IMR-90 (cell line): ENCODE results near the gene PMIS2. TPM values are rescaled to one million over a fixed set of nuclear protein-coding genes. Genes with fewer than 3 reads are reported as not detected.
"Not testable (repeated sequence)": the region's sequence is repeated elsewhere in the genome, so short reads cannot be mapped to it uniquely, and the experiment has no call there.

ENCODE experiments used
- ATAC-seq: fragments of 200-7000 bp; cut with Tn5 transposase; 2 replicates; pipeline ENCODE4 v1.9.1; 2020; ENCODE audit warnings: low read depth, mild to moderate bottlenecking, moderate library complexity
- BruUV-seq: library from RNA; stranded (reverse); fragments of 400-500 nt; replicated peaks from 2 replicates; lab custom pipeline; 2021; lab: Mats Ljungman, UMichigan
- CTCF ChIA-PET: fragments of 300-600 bp; formaldehyde crosslinking; extraction: SDS; loops from one replicate; lab custom pipeline; 2021; ENCODE audit warnings: antibody characterized with exemption; lab: Yijun Ruan, JAX
- POLR2A ChIA-PET: fragments of 300-600 bp; sonication (Branson Sonifier 250); formaldehyde crosslinking; loops from one replicate; lab custom pipeline; 2022; ENCODE audit warnings: antibody characterized with exemption; ENCODE audit not compliant: unreplicated experiment; lab: Charles Lee
- DNase-seq: peaks from one replicate; pipeline ENCODE4 v3.0.0; 2013
- H2AFZ ChIP-seq: replicated peaks from 2 replicates; pipeline ENCODE3; 2013; ENCODE audit warnings: low read length, mild to moderate bottlenecking; ENCODE audit not compliant: poor library complexity
- H2AK5ac ChIP-seq: 2 replicates; pipeline ENCODE4 v1.6.1; 2013; ENCODE audit warnings: low read depth, low read length, inconsistent platforms
- H2AK9ac ChIP-seq: replicated peaks from 2 replicates; pipeline ENCODE3; 2013; ENCODE audit warnings: mild to moderate bottlenecking, low read depth, low read length, moderate library complexity; ENCODE audit not compliant: poor library complexity
- H2BK120ac ChIP-seq: 2 replicates; pipeline ENCODE4 v1.6.1; 2013; ENCODE audit warnings: low read depth, low read length, inconsistent platforms
- H2BK15ac ChIP-seq: 3 replicates; pipeline ENCODE4 v1.6.1; 2013; ENCODE audit warnings: low read depth, low read length, inconsistent platforms
- H2BK20ac ChIP-seq: 2 replicates; pipeline ENCODE4 v1.6.1; 2013; ENCODE audit warnings: low read depth, mild to moderate bottlenecking, inconsistent platforms, low read length, moderate library complexity
- H2BK5ac ChIP-seq: 2 replicates; pipeline ENCODE4 v1.6.1; 2013; ENCODE audit warnings: mild to moderate bottlenecking, low read depth, low read length, inconsistent platforms; ENCODE audit not compliant: poor library complexity, severe bottlenecking
- H3K14ac ChIP-seq: replicated peaks from 2 replicates; pipeline ENCODE4 v1.6.1; 2013; ENCODE audit warnings: low read depth, low read length, inconsistent platforms
- H3K18ac ChIP-seq: 2 replicates; pipeline ENCODE4 v1.6.1; 2013; ENCODE audit warnings: low read depth, low read length, control low read depth
- H3K23ac ChIP-seq: 2 replicates; pipeline ENCODE4 v1.6.1; 2013; ENCODE audit warnings: low read depth, low read length, inconsistent platforms
- H3K27ac ChIP-seq: 2 replicates; pipeline ENCODE4 v1.5.1; 2013; ENCODE audit warnings: mild to moderate bottlenecking, control low read depth, low read length; ENCODE audit not compliant: insufficient read depth
- H3K27me3 ChIP-seq: 2 replicates; pipeline ENCODE4 v1.6.1; 2013; ENCODE audit warnings: low read length; ENCODE audit not compliant: control insufficient read depth, insufficient read depth
- H3K36me3 ChIP-seq: 2 replicates; pipeline ENCODE4 v1.6.1; 2013; ENCODE audit warnings: low read length, mixed read lengths; ENCODE audit not compliant: control insufficient read depth, insufficient read depth
- H3K4ac ChIP-seq: 2 replicates; pipeline ENCODE4 v1.6.1; 2013; ENCODE audit warnings: low read depth, low read length, inconsistent platforms
- H3K4me1 ChIP-seq: 2 replicates; pipeline ENCODE4 v1.6.1; 2013; ENCODE audit warnings: low read length, mixed read lengths; ENCODE audit not compliant: control insufficient read depth, insufficient read depth
- H3K4me2 ChIP-seq: 2 replicates; pipeline ENCODE4 v1.6.1; 2013; ENCODE audit warnings: low read depth, mild to moderate bottlenecking, control low read depth, low read length, moderate library complexity
- H3K4me3 ChIP-seq: 2 replicates; pipeline ENCODE4 v1.5.1; 2013; ENCODE audit warnings: low read depth, mild to moderate bottlenecking, control low read depth, low read length, moderate library complexity; ENCODE audit not compliant: insufficient read depth
- H3K56ac ChIP-seq: 2 replicates; pipeline ENCODE4 v1.6.1; 2013; ENCODE audit warnings: low read length, inconsistent platforms; ENCODE audit not compliant: insufficient read depth; ENCODE audit errors: extremely low read depth
- H3K79me1 ChIP-seq, 2 experiments: 2 replicates each; pipeline ENCODE4 v1.6.1; 2013; ENCODE audit warnings: low read length in 2 of 2, inconsistent platforms in 1 of 2, low read depth in 1 of 2
- H3K9ac ChIP-seq: 2 replicates; pipeline ENCODE4 v1.6.1; 2013; ENCODE audit warnings: low read depth, low read length, control low read depth
- H3K9me1 ChIP-seq: 2 replicates; pipeline ENCODE4 v1.6.1; 2013; ENCODE audit warnings: low read length, inconsistent platforms; ENCODE audit not compliant: insufficient read depth
- H3K9me3 ChIP-seq: 2 replicates; pipeline ENCODE4 v1.6.1; 2013; ENCODE audit warnings: low read length; ENCODE audit not compliant: control insufficient read depth, insufficient read depth
- H4K20me1 ChIP-seq: 2 replicates; pipeline ENCODE4 v1.6.1; 2013; ENCODE audit warnings: low read length, inconsistent platforms; ENCODE audit not compliant: insufficient read depth
- H4K5ac ChIP-seq: 2 replicates; pipeline ENCODE4 v1.6.1; 2013; ENCODE audit warnings: mild to moderate bottlenecking, low read depth, low read length, control low read depth
- H4K8ac ChIP-seq, 2 experiments: 2 replicates each; pipeline ENCODE4 v1.6.1; 2013; ENCODE audit warnings: low read depth in 2 of 2, low read length in 2 of 2, control low read depth in 1 of 2, inconsistent platforms in 1 of 2
- H4K91ac ChIP-seq: 2 replicates; pipeline ENCODE4 v1.6.1; 2013; ENCODE audit warnings: low read depth, low read length, inconsistent platforms; ENCODE audit not compliant: insufficient read depth
- WGBS, 2 experiments: methylation state at CpG; one replicate each; pipeline versions ENCODE4 v1.1.5 to v1.1.7; 2013; ENCODE audit warnings: missing lambda C conversion rate in 2 of 2; ENCODE audit not compliant: insufficient read length in 1 of 2; ENCODE audit errors: extremely low coverage in 2 of 2; 5-methylcytosine and 5-hydroxymethylcytosine counted together
- dilution Hi-C: fragments of 300-500 bp; cut with HindIII; formaldehyde crosslinking; loops from one replicate; pipeline ENCODE4 v1.14.3; 2018; ENCODE audit warnings: low sequenced_read_pairs; ENCODE audit not compliant: unreplicated experiment
- in situ Hi-C: fragments of 300-500 bp; cut with MboI; formaldehyde crosslinking; loops from 3 replicates; pipeline ENCODE4 v1.14.3; 2019; ENCODE audit warnings: low sequenced_read_pairs, inconsistent platforms, mixed read lengths
- intact Hi-C: fragments of 100-400 bp; cut with micrococcal nuclease; formaldehyde crosslinking; loops from 2 replicates; pipeline ENCODE4 v1.10.0; 2022
- polyA plus RNA-seq, 3 experiments: library from polyadenylated mRNA; depleted of rRNA; stranded (reverse); fragments of >200 nt; gene quantifications; 2 replicates each; pipeline ENCODE4 v1.2.3, GENCODE V29; 2012; ENCODE audit warnings: low replicate concordance in 1 of 3
- total RNA-seq: library from RNA; depleted of rRNA; stranded (reverse); fragments of >200 nt; gene quantifications from 2 replicates; pipeline ENCODE4 v1.2.3, GENCODE V29; 2012

Gene PMIS2
- total and polyA plus RNA-seq, 2 of the 4 experiments (the other 2 are of a cell fraction), result not detected

- H4K8ac ChIP-seq, H3K4me3 ChIP-seq, in situ Hi-C loops, H3K18ac ChIP-seq, H3K9ac ChIP-seq, H3K79me1 ChIP-seq, H4K91ac ChIP-seq, H3K27me3 ChIP-seq, CTCF ChIA-PET, H2BK15ac ChIP-seq, H2AK5ac ChIP-seq, H3K27ac ChIP-seq, H3K36me3 ChIP-seq, H3K4me1 ChIP-seq, dilution Hi-C loops, ATAC-seq, intact Hi-C loops, H3K4ac ChIP-seq, H4K20me1 ChIP-seq, H3K14ac ChIP-seq, H4K5ac ChIP-seq, H3K23ac ChIP-seq, BruUV-seq, H2BK5ac ChIP-seq, DNase-seq, H3K4me2 ChIP-seq, H2AK9ac ChIP-seq, H2BK120ac ChIP-seq, H2BK20ac ChIP-seq, POLR2A ChIA-PET, H3K9me1 ChIP-seq, H2AFZ ChIP-seq, H3K9me3 ChIP-seq, H3K56ac ChIP-seq: not testable (repeated sequence)
- WGBS, 2 experiments, result no CpG with 5 or more reads among the region's 4 CpGs
Observed at GRCh38 chr19:35604436-35604835, 18.5 kb downstream of the PMIS2 start.

DNA sequence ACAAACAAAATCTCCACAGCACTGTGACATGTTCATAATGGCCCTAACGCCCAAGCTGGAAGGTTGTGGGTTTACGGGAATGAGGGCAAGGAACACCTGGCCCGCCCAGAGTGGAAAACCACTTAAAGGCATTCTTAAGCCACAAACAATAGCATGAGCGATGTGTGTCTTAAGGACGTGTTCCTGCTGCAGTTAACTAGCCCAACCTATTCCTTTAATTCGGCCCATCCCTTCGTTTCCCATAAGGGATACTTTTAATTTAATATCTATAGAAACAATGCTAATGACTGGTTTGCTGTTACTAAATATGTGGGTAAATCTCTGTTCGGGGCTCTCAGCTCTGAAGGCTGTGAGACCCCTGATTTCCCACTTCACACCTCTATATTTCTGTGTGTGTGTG is 21.2 kb downstream of the PMIS2 start:
- DNase-seq, H3K9me1 ChIP-seq, H2BK120ac ChIP-seq, H3K56ac ChIP-seq, H3K18ac ChIP-seq, H4K20me1 ChIP-seq, H3K36me3 ChIP-seq, H3K27ac ChIP-seq, H2AK9ac ChIP-seq, H3K9me3 ChIP-seq, ATAC-seq, H4K5ac ChIP-seq, POLR2A ChIA-PET, dilution Hi-C loops, BruUV-seq, H3K9ac ChIP-seq, intact Hi-C loops, H3K4ac ChIP-seq, H2BK5ac ChIP-seq, H3K4me3 ChIP-seq, H2AFZ ChIP-seq, in situ Hi-C loops, H3K4me1 ChIP-seq, H3K79me1 ChIP-seq, H2BK20ac ChIP-seq, H3K27me3 ChIP-seq, H3K14ac ChIP-seq, H2AK5ac ChIP-seq, H2BK15ac ChIP-seq, H4K91ac ChIP-seq, H3K23ac ChIP-seq, H4K8ac ChIP-seq, H3K4me2 ChIP-seq: not testable (repeated sequence)
- no CpG with 5 or more reads among the region's 8 CpGs for WGBS, 2 experiments
- CTCF ChIA-PET, result interaction anchor here (1.0 kb wide), 1 partner anchor 36 kb away, joined by 3 read pairs; no protein-coding TSS in a partner anchor
